ENCODE data around the gene MPZL2.

Gene MPZL2

GRCh38 chr11:118267486-118267885 is 3.4 kb upstream of the MPZL2 start:
- POLR2A ChIA-PET = interaction anchor here (1.0 kb wide), 1 partner anchor 16 kb away, joined by 4 read pairs; the partner anchor contains the start of gene MPZL3
- TF ChIP-seq FOXK2 (IDR thresholded peaks at IDR 0.05) (no peak), NFRKB (IDR thresholded peaks at IDR 0.05) (no peak), SP1 (IDR thresholded peaks at IDR 0.05) (no peak), L3MBTL2 (conservative IDR thresholded peaks at IDR 0.05) (no peak), HDGF (IDR thresholded peaks at IDR 0.05; ENCODE audit: borderline replicate concordance) (no peak), FOXM1 (IDR thresholded peaks at IDR 0.05; ENCODE audit: borderline replicate concordance) (no peak), TARDBP (IDR thresholded peaks at IDR 0.05) (no peak), ZNF384 (IDR thresholded peaks at IDR 0.05) (no peak), CTBP1 (IDR thresholded peaks at IDR 0.05; ENCODE audit: borderline replicate concordance) (no peak), ELF4 (IDR thresholded peaks at IDR 0.05) (no peak), ARNT (IDR thresholded peaks at IDR 0.05) (no peak), BHLHE40 (IDR thresholded peaks at IDR 0.05; ENCODE audit: borderline replicate concordance) (no peak), PKNOX1 (IDR thresholded peaks at IDR 0.05) (no peak), FOXA1 (IDR thresholded peaks at IDR 0.05) (no peak), LEF1 (IDR thresholded peaks at IDR 0.05; ENCODE audit: borderline replicate concordance) (no peak), SUZ12 (IDR thresholded peaks at IDR 0.05) (no peak)
- CTCF ChIA-PET = no interaction called here
- no peak for DNase-seq (ENCODE audit: extremely low spot score)

DNA sequence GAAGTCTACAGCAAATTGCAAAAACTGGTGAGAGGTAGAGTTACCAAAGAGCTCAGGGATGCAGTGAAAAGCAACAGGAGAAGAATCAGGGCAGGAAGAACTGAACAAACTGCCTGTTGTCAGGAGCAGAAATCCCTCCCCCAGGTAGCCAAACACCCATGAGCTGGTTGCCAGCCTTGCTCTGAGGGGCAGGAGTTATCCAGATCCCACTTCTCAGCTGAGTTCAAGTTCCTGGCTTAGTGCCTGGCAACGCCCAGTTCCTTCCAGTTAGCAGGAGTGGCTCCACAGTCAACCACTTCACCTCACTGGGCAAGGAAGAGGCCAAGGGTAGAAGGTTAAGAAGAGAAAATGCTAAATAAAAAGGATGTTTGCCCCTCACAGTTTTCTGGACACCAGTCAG is 1.9 kb upstream of the MPZL2 start:
- CTCF ChIA-PET = no interaction called here
- POLR2A ChIA-PET = no interaction called here
- TF ChIP-seq HDGF (IDR thresholded peaks at IDR 0.05; ENCODE audit: borderline replicate concordance) (no peak), TARDBP (IDR thresholded peaks at IDR 0.05) (no peak), NFRKB (IDR thresholded peaks at IDR 0.05) (no peak), ZNF384 (IDR thresholded peaks at IDR 0.05) (no peak), PKNOX1 (IDR thresholded peaks at IDR 0.05) (no peak), FOXK2 (IDR thresholded peaks at IDR 0.05) (no peak), LEF1 (IDR thresholded peaks at IDR 0.05; ENCODE audit: borderline replicate concordance) (no peak), CTBP1 (IDR thresholded peaks at IDR 0.05; ENCODE audit: borderline replicate concordance) (no peak), SP1 (IDR thresholded peaks at IDR 0.05) (no peak), L3MBTL2 (conservative IDR thresholded peaks at IDR 0.05) (no peak), FOXA1 (IDR thresholded peaks at IDR 0.05) (no peak), ELF4 (IDR thresholded peaks at IDR 0.05) (no peak), BHLHE40 (IDR thresholded peaks at IDR 0.05; ENCODE audit: borderline replicate concordance) (no peak), FOXM1 (IDR thresholded peaks at IDR 0.05; ENCODE audit: borderline replicate concordance) (no peak), ARNT (IDR thresholded peaks at IDR 0.05) (no peak), SUZ12 (IDR thresholded peaks at IDR 0.05) (no peak)
- DNase-seq (ENCODE audit: extremely low spot score) = no peak

DNA sequence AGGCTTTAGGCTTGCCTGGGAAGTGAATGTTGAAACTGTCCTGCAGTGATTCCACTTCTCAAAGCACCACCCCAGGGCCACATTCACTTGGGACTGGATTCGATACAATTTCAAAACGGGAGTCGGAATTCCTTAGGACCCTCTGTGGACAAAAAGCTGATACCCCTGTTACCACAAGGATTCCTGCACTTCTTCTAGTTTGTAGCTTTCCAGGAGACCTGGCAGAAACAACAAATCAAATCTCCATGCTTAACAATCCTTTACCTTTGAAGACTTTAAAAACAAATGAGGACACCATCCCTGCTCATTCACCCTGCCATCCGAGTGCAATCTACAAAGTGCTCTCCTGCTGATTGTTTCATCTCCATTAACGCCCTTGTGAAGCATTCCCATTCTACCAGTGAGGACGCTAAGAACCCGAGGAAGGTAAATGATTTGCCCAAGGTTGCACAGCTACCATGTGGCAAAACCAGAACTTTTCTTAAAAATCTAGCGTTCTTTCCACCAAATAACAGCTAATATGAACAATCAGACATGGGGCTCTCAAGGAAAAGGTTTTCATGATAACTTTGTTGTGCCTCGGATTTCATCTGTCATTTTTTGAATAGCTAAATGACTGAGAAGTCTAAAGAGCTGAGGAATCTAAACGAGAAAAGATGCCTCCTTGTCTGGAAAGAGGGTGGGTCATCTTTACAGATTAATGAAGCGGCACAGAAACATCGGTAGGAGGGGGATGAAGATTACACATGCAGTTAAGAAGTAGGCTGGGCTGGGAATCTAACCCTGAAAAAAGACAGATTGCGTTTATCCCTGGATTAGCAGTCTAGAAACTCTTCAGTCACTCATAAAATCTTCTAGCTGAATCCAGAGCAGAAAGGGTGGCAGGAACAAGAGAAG is 720 bp upstream of the MPZL2 start:
- ChIA-PET CTCF (no interaction called here), POLR2A (no interaction called here)
- TF ChIP-seq HDGF (IDR thresholded peaks at IDR 0.05; ENCODE audit: borderline replicate concordance) = no peak
- TF ChIP-seq ELF4 (IDR thresholded peaks at IDR 0.05) = no peak
- TF ChIP-seq SP1 (IDR thresholded peaks at IDR 0.05) = no peak
- DNase-seq (ENCODE audit: extremely low spot score) = no peak

DNA sequence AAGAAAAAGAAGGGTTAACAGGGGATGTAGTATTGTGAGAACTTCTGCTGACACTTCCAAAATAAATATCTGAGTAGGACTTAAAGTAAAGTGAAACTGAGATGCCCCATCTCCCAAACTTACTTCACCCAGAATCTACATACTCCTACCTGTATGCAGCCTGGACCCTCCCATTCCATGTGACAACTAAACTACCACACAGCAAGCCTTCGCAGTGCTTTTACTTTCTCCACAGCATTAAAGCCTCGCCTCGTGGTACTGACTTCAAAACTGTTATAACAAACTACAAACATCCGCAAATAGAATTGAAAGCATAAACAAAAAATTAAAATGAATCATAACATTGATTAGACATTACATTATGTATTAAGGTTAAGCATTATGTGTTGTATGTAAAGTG is 985 bp downstream of the MPZL2 start:
- no peak for DNase-seq (ENCODE audit: extremely low spot score)
- POLR2A ChIA-PET = no interaction called here
- no peak for TF ChIP-seq ELF4 (IDR thresholded peaks at IDR 0.05)
- TF ChIP-seq L3MBTL2 (conservative IDR thresholded peaks at IDR 0.05) = no peak
- TF ChIP-seq TARDBP (IDR thresholded peaks at IDR 0.05) = no peak
- TF ChIP-seq SP1 (IDR thresholded peaks at IDR 0.05) = no peak
- no peak for TF ChIP-seq FOXK2 (IDR thresholded peaks at IDR 0.05)
- no peak for TF ChIP-seq PKNOX1 (IDR thresholded peaks at IDR 0.05)
- no peak for TF ChIP-seq ARNT (IDR thresholded peaks at IDR 0.05)
- no peak for TF ChIP-seq FOXM1 (IDR thresholded peaks at IDR 0.05; ENCODE audit: borderline replicate concordance)
- TF ChIP-seq HDGF (IDR thresholded peaks at IDR 0.05; ENCODE audit: borderline replicate concordance) = no peak
- TF ChIP-seq BHLHE40 (IDR thresholded peaks at IDR 0.05; ENCODE audit: borderline replicate concordance) = no peak
- TF ChIP-seq LEF1 (IDR thresholded peaks at IDR 0.05; ENCODE audit: borderline replicate concordance) = no peak
- TF ChIP-seq CTBP1 (IDR thresholded peaks at IDR 0.05; ENCODE audit: borderline replicate concordance) = no peak
- no peak for TF ChIP-seq ZNF384 (IDR thresholded peaks at IDR 0.05)
- no peak for TF ChIP-seq SUZ12 (IDR thresholded peaks at IDR 0.05)
- no peak for TF ChIP-seq NFRKB (IDR thresholded peaks at IDR 0.05)
- no peak for TF ChIP-seq FOXA1 (IDR thresholded peaks at IDR 0.05)
- CTCF ChIA-PET = no interaction called here

GRCh38 chr11:118260353-118260752 is 3.7 kb downstream of the MPZL2 start:
- ChIA-PET POLR2A (no interaction called here), CTCF (interaction anchor here (0.6 to 0.9 kb wide), 2 partner anchors 62 to 80 kb away, joined by 3 to 4 read pairs; no protein-coding TSS in a partner anchor)
- no peak for DNase-seq (ENCODE audit: extremely low spot score)
- no peak for TF ChIP-seq SUZ12 (IDR thresholded peaks at IDR 0.05)
- TF ChIP-seq L3MBTL2 (conservative IDR thresholded peaks at IDR 0.05) = no peak
- no peak for TF ChIP-seq LEF1 (IDR thresholded peaks at IDR 0.05; ENCODE audit: borderline replicate concordance)
- TF ChIP-seq SP1 (IDR thresholded peaks at IDR 0.05) = no peak
- TF ChIP-seq BHLHE40 (IDR thresholded peaks at IDR 0.05; ENCODE audit: borderline replicate concordance) = no peak
- TF ChIP-seq ZNF384 (IDR thresholded peaks at IDR 0.05) = no peak
- TF ChIP-seq HDGF (IDR thresholded peaks at IDR 0.05; ENCODE audit: borderline replicate concordance) = no peak
- TF ChIP-seq NFRKB (IDR thresholded peaks at IDR 0.05) = no peak
- no peak for TF ChIP-seq ARNT (IDR thresholded peaks at IDR 0.05)
- no peak for TF ChIP-seq FOXA1 (IDR thresholded peaks at IDR 0.05)

Measured in HEK293T (cell line).